H9 (cell line): ENCODE data around the gene CCM2. TPM values are rescaled to one million over a fixed set of nuclear protein-coding genes. Genes with fewer than 3 reads are reported as not detected.

Source experiments
- DNase-seq: peaks from one replicate; pipeline ENCODE4 v3.0.0-alpha.2; 2017
- H2AFZ ChIP-seq: one replicate; pipeline ENCODE4 v1.6.1; 2013; ENCODE audit warnings: mild to moderate bottlenecking, low read length, control low read depth, moderate library complexity
- H2AK5ac ChIP-seq: 2 replicates; pipeline ENCODE4 v1.6.1; 2013; ENCODE audit warnings: low read length, control low read depth, mixed read lengths; ENCODE audit not compliant: insufficient read length
- H2BK120ac ChIP-seq: one replicate; pipeline ENCODE4 v1.6.1; 2013; ENCODE audit warnings: low read depth, mild to moderate bottlenecking, low read length, control low read depth, inconsistent platforms; ENCODE audit not compliant: poor library complexity, severe bottlenecking
- H2BK12ac ChIP-seq: 2 replicates; pipeline ENCODE4 v1.6.1; 2013; ENCODE audit warnings: low read length, control low read depth, mixed read lengths, low read depth; ENCODE audit not compliant: insufficient read length
- H2BK15ac ChIP-seq: 2 replicates; pipeline ENCODE4 v1.6.1; 2013; ENCODE audit warnings: low read depth, low read length, control low read depth
- H2BK20ac ChIP-seq: one replicate; pipeline ENCODE4 v1.6.1; 2013; ENCODE audit warnings: low read depth, mild to moderate bottlenecking, low read length, control low read depth, inconsistent platforms; ENCODE audit not compliant: poor library complexity, severe bottlenecking
- H2BK5ac ChIP-seq: 2 replicates; pipeline ENCODE4 v1.6.1; 2013; ENCODE audit warnings: low read length, control low read depth, mixed read lengths; ENCODE audit not compliant: insufficient read length
- H3K14ac ChIP-seq: 2 replicates; pipeline ENCODE4 v1.6.1; 2013; ENCODE audit warnings: low read length, control low read depth; ENCODE audit not compliant: insufficient read depth
- H3K18ac ChIP-seq: 2 replicates; pipeline ENCODE4 v1.6.1; 2013; ENCODE audit warnings: low read depth, mild to moderate bottlenecking, mixed read lengths, low read length, control low read depth; ENCODE audit not compliant: insufficient read length
- H3K23ac ChIP-seq: 2 replicates; pipeline ENCODE4 v1.6.1; 2013; ENCODE audit warnings: low read length, control low read depth, mixed read lengths, low read depth; ENCODE audit not compliant: insufficient read length
- H3K23me2 ChIP-seq: 2 replicates; pipeline ENCODE4 v1.6.1; 2013; ENCODE audit warnings: low read depth, mild to moderate bottlenecking, mixed read lengths, low read length, control low read depth; ENCODE audit not compliant: insufficient read length, poor library complexity, severe bottlenecking
- H3K27ac ChIP-seq: 2 replicates; pipeline ENCODE4 v1.5.1; 2013; ENCODE audit warnings: low read length, control low read depth, mixed read lengths, low read depth; ENCODE audit not compliant: insufficient read length
- H3K27me3 ChIP-seq: 2 replicates; pipeline ENCODE4 v1.6.1; 2013; ENCODE audit warnings: low read length, control low read depth, inconsistent platforms; ENCODE audit not compliant: insufficient read depth
- H3K4ac ChIP-seq: 2 replicates; pipeline ENCODE4 v1.6.1; 2013; ENCODE audit warnings: low read depth, mild to moderate bottlenecking, control low read depth, inconsistent platforms, low read length, moderate library complexity
- H3K4me1 ChIP-seq: 2 replicates; pipeline ENCODE4 v1.6.1; 2013; ENCODE audit warnings: low read length, control low read depth, inconsistent platforms; ENCODE audit not compliant: insufficient read depth
- H3K4me2 ChIP-seq: 2 replicates; pipeline ENCODE4 v1.6.1; 2013; ENCODE audit warnings: low read length, control low read depth, mixed read lengths; ENCODE audit not compliant: insufficient read length, insufficient read depth
- H3K56ac ChIP-seq: 2 replicates; pipeline ENCODE4 v1.6.1; 2013; ENCODE audit warnings: low read depth, mild to moderate bottlenecking, mixed read lengths, low read length, control low read depth; ENCODE audit not compliant: insufficient read length
- H3K79me1 ChIP-seq: 2 replicates; pipeline ENCODE4 v1.6.1; 2013; ENCODE audit warnings: low read depth, mild to moderate bottlenecking, moderate library complexity, low read length, control low read depth, inconsistent platforms; ENCODE audit not compliant: insufficient read depth, poor library complexity, severe bottlenecking
- H3K79me2 ChIP-seq: 2 replicates; pipeline ENCODE4 v1.6.1; 2013; ENCODE audit warnings: low read length, control low read depth, inconsistent platforms; ENCODE audit not compliant: insufficient read depth
- H3K9ac ChIP-seq: 2 replicates; pipeline ENCODE4 v1.6.1; 2013; ENCODE audit warnings: low read length, control low read depth, mixed read lengths; ENCODE audit not compliant: insufficient read length; ENCODE audit errors: extremely low read depth
- H3K9me3 ChIP-seq: one replicate; pipeline ENCODE4 v1.6.1; 2013; ENCODE audit warnings: low read depth, low read length, inconsistent platforms; ENCODE audit not compliant: control insufficient read depth
- H3T11ph ChIP-seq: one replicate; pipeline ENCODE4 v1.6.1; 2013; ENCODE audit warnings: mild to moderate bottlenecking, low read length, control low read depth, inconsistent platforms
- H4K20me1 ChIP-seq: one replicate; pipeline ENCODE4 v1.6.1; 2013; ENCODE audit not compliant: control insufficient read depth, insufficient read length, insufficient read depth
- H4K5ac ChIP-seq: 2 replicates; pipeline ENCODE4 v1.6.1; 2013; ENCODE audit warnings: low read depth, mild to moderate bottlenecking, mixed read lengths, low read length, control low read depth; ENCODE audit not compliant: insufficient read length
- H4K8ac ChIP-seq: replicated peaks from 2 replicates; pipeline ENCODE4 v1.6.1; 2013; ENCODE audit warnings: low read length, control low read depth, mixed read lengths, low read depth; ENCODE audit not compliant: insufficient read length
- H4K91ac ChIP-seq: 2 replicates; pipeline ENCODE4 v1.6.1; 2013; ENCODE audit warnings: low read depth, mild to moderate bottlenecking, moderate library complexity, mixed read lengths, low read length, control low read depth; ENCODE audit not compliant: insufficient read length
- H3K27ac Mint-ChIP-seq, 3 experiments: 2 replicates in 2 of 3; 3 replicates in 1 of 3; pipeline ENCODE4 v1.8.0; 2020 to 2021; ENCODE audit warnings: mixed read lengths in 3 of 3, mild to moderate bottlenecking in 1 of 3, moderate library complexity in 1 of 3
- H3K27me3 Mint-ChIP-seq: 2 replicates; pipeline ENCODE4 v1.8.0; 2021; ENCODE audit warnings: low read depth, mild to moderate bottlenecking, moderate library complexity, mixed read lengths
- H3K36me3 Mint-ChIP-seq, 3 experiments: 2 replicates in 2 of 3; 3 replicates in 1 of 3; pipeline ENCODE4 v1.8.0; 2020 to 2021; ENCODE audit warnings: low read depth in 3 of 3, mixed read lengths in 3 of 3; ENCODE audit not compliant: insufficient read depth in 1 of 3
- H3K4me1 Mint-ChIP-seq, 2 experiments: 2 replicates each; pipeline ENCODE4 v1.8.0; 2020; ENCODE audit warnings: mixed read lengths in 2 of 2
- H3K4me3 Mint-ChIP-seq, 2 experiments: 2 replicates in 1 of 2; 3 replicates in 1 of 2; pipeline ENCODE4 v1.8.0; 2020 to 2021; ENCODE audit warnings: mild to moderate bottlenecking in 2 of 2, mixed read lengths in 2 of 2, moderate library complexity in 1 of 2
- H3K9me3 Mint-ChIP-seq, 2 experiments: 2 replicates in 1 of 2; 3 replicates in 1 of 2; pipeline ENCODE4 v1.8.0; 2020; ENCODE audit warnings: mild to moderate bottlenecking in 2 of 2, mixed read lengths in 2 of 2, moderate library complexity in 1 of 2
- CTCF ChIP-seq: fragments of 200-600 bp; sonication (generic); conservative IDR thresholded peaks from 3 replicates; pipeline ENCODE4 v1.8.0; 2021; ENCODE audit warnings: antibody characterized with exemption, mild to moderate bottlenecking
- WGBS: extraction: QIAGEN DNeasy Blood & Tissue Kit; methylation state at CpG from one replicate; pipeline ENCODE4 v1.1.7; 2013; ENCODE audit warnings: missing lambda C conversion rate, low lambda C conversion rate, mixed read lengths; ENCODE audit not compliant: insufficient read length; ENCODE audit errors: extremely low coverage; 5-methylcytosine and 5-hydroxymethylcytosine counted together
- total RNA-seq: library from RNA; stranded (reverse); gene quantifications from 2 replicates; pipeline ENCODE4 v1.2.1, GENCODE V29; 2021

CCM2 gene
- total RNA-seq, 1 experiment from 2014 or later, result 30.4 TPM

DNA sequence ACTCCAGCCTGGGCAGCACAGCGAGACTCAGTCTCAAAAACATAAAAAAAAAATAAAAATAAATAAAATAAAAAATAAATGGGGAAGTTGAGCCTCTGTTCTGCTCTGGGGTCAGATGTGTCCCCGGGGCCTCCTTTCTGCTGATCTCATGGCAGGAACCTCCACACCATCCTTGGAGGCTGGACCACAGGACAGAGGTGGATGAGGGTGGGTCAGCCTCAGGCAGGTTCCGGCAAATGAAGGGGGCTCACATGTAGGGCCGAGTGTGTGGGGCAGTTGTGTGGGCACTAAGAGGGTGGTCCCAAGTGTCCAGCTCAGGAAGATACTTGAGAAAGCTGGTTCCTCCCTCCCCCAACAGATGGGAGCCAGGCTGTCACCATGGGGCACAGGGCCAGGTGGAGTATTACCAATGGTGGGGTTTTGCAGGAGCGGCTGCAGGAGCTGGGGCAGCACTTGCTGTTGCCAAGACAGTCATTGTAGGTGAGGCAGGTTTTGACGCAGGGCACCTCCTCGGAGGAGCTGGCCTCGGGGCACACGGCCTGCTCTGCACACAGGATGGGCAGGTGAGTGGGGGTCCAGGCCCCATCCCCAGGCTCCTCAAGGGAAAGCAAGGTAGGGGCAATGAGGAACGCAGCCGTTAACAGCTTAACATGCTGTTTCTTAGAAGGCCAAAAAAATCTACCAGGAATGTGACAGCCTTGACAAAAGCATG, 125.3 kb downstream of the CCM2 start:
- no peak overlapping the region for H3K9ac ChIP-seq
- H4K91ac ChIP-seq, result no peak overlapping the region
- H3K56ac ChIP-seq, result no peak overlapping the region
- H4K20me1 ChIP-seq, result no peaks in the 10 kb centered on the region
- H3T11ph ChIP-seq, result no peak overlapping the region
- H3K9me3 Mint-ChIP-seq, result no peaks in the 10 kb centered on the region
- no peaks in the 10 kb centered on the region for H3K79me2 ChIP-seq
- no peak overlapping the region for H2BK5ac ChIP-seq
- no peaks in the 10 kb centered on the region for H3K9me3 ChIP-seq
- TF ChIP-seq CTCF, result no peak
- no peaks in the 10 kb centered on the region for H3K36me3 Mint-ChIP-seq
- no peak overlapping the region for H3K4ac ChIP-seq
- no peak overlapping the region for H2BK20ac ChIP-seq
- H3K27me3 ChIP-seq, result no peaks in the 10 kb centered on the region
- no peak overlapping the region for H2AFZ ChIP-seq
- peaks cover 11% of the 10 kb centered on the region in 2 experiments for H3K4me1 Mint-ChIP-seq
- H2BK12ac ChIP-seq, result no peak overlapping the region
- H3K23ac ChIP-seq, result no peak overlapping the region
- H3K27ac Mint-ChIP-seq, result no peak overlapping the region; a peak in 1 of 7 replicates
- H3K18ac ChIP-seq, result no peak overlapping the region
- no peaks in the 10 kb centered on the region for H3K23me2 ChIP-seq
- H3K4me1 ChIP-seq, result no peaks in the 10 kb centered on the region
- no peak overlapping the region for H4K8ac ChIP-seq
- no peak overlapping the region for H2AK5ac ChIP-seq
- H3K79me1 ChIP-seq, result no peaks in the 10 kb centered on the region
- WGBS, result no CpG with 5 or more reads among the region's 11 CpGs
- H2BK120ac ChIP-seq, result no peak overlapping the region
- DNase-seq, result no peak
- H3K4me3 Mint-ChIP-seq, result no peak overlapping the region
- no peak overlapping the region for H4K5ac ChIP-seq
- H3K4me2 ChIP-seq, result no peak overlapping the region
- peaks cover 9% of the 10 kb centered on the region for H3K27me3 Mint-ChIP-seq
- H3K14ac ChIP-seq, result no peak overlapping the region
- no peak overlapping the region for H3K27ac ChIP-seq
- H2BK15ac ChIP-seq, result no peak overlapping the region

Other genes starting within 250 kb of the CCM2 start
- 2,409 and 2,440 TPM in 2 replicates for gene PPIA, start 203.5 kb upstream of the CCM2 start, total RNA-seq
- 208 TPM in 2 replicates for gene H2AZ2, start 152.1 kb upstream of the CCM2 start, total RNA-seq
- 20.5 and 21.3 TPM in 2 replicates for gene PURB, start 114.7 kb upstream of the CCM2 start, total RNA-seq
- gene MYO1G, start 21.2 kb upstream of the CCM2 start, total RNA-seq, result 0.55 and 0.57 TPM in 2 replicates
- 6.4 and 8.0 TPM in 2 replicates for gene NACAD, start 88.8 kb downstream of the CCM2 start, total RNA-seq
- gene TBRG4, start 111.5 kb downstream of the CCM2 start, total RNA-seq, result 127 and 137 TPM in 2 replicates
- gene RAMP3, start 157.6 kb downstream of the CCM2 start, total RNA-seq, result 0.63 and 0.66 TPM in 2 replicates